ENCODE data around the gene BZW2.
A peak's percentile ranks its signal among the peaks of the same experiment; 100 is the strongest.
"Not testable (repeated sequence)": the region's sequence is repeated elsewhere in the genome, so short reads cannot be mapped to it uniquely, and the experiment has no call there.

The BZW2 gene

DNA sequence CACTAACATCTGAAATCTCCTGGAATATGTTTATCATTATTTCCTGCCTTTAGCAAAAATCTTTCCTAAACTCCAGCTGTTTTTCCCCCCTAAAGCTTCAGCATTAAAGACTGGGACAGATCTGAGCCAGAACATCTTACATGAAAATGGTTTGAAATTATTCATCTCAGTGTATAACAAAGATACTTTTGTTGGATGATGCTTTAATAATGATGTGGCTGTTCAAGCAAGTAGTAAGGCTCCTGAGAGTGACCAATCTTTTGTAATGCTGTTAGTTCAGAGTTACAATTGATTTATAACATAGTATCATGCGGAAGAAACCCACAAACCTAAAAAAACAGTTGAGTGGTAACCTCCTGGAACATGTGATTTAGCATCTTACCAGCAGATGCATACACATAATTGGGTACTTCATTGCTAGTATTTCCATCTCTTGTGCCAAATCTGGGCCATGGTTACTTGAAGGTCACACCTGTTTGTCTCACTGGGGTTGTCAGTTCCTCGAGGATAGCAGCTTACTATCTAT, 1.5 kb downstream of the BZW2 start:
- no peaks in the 10 kb centered on the region for H3K9me3 ChIP-seq (replicated peaks; ENCODE audit: low read length)
- H3K4me1 ChIP-seq (ENCODE audit: control insufficient read depth, insufficient read depth, low read length), result peaks cover 32% of the 10 kb centered on the region
- no peak overlapping the region for H3K9ac ChIP-seq (ENCODE audit: low read depth, low read length)
- peak overlapping the region; percentile 84 for H3K4me2 ChIP-seq (ENCODE audit: low read length)
- H3K36me3 ChIP-seq (ENCODE audit: insufficient read depth, low read length), result no peaks in the 10 kb centered on the region
- peak overlapping the region; percentile 97 for H3K4me3 ChIP-seq (ENCODE audit: low read length)
- H3K27me3 ChIP-seq (ENCODE audit: control insufficient read depth, insufficient read depth, low read length), result no peaks in the 10 kb centered on the region

DNA sequence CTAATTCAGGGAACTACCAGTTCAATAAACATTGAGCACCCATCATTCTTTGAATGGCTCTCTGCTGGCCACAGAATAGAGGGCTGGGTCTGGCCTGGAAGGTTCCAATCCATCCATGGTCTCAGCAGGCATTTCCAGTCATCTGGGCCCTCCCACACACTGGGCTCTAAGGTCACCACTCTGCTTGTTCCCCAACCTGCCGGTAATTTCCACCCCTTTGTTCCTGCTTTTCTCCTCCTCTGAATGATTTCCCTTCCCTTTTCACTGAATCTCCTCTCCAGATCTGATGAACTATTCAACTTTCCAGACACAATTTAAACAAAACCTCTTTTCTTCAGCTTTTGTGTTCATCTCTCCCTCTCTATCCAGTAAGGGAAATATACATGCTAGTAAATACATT, 2.6 kb downstream of the BZW2 start:
- Histone ChIP-seq H3K4me2 (ENCODE audit: low read length) (peak overlapping the region; percentile 22), H3K9me3 (replicated peaks; ENCODE audit: low read length) (no peaks in the 10 kb centered on the region), H3K4me1 (ENCODE audit: control insufficient read depth, insufficient read depth, low read length) (peaks cover 32% of the 10 kb centered on the region), H3K27me3 (ENCODE audit: control insufficient read depth, insufficient read depth, low read length) (no peaks in the 10 kb centered on the region), H3K36me3 (ENCODE audit: insufficient read depth, low read length) (no peaks in the 10 kb centered on the region), H3K4me3 (ENCODE audit: low read length) (no peak overlapping the region), H3K9ac (ENCODE audit: low read depth, low read length) (no peak overlapping the region)

- H3K9me3 ChIP-seq (replicated peaks; ENCODE audit: low read length), result no peaks in the 10 kb centered on the region
- no peak overlapping the region for H3K9ac ChIP-seq (ENCODE audit: low read depth, low read length)
- H3K4me1 ChIP-seq (ENCODE audit: control insufficient read depth, insufficient read depth, low read length), result peaks cover 28% of the 10 kb centered on the region
- no peaks in the 10 kb centered on the region for H3K27me3 ChIP-seq (ENCODE audit: control insufficient read depth, insufficient read depth, low read length)
- H3K36me3 ChIP-seq (ENCODE audit: insufficient read depth, low read length), result no peaks in the 10 kb centered on the region
- peak overlapping the region; percentile 22 for H3K4me2 ChIP-seq (ENCODE audit: low read length)
- H3K4me3 ChIP-seq (ENCODE audit: low read length), result no peak overlapping the region
These were observed 3.2 kb downstream of the BZW2 start for GRCh38 chr7:16649196-16649595.

- no peak overlapping the region for H3K4me3 ChIP-seq (ENCODE audit: low read length)
- no peaks in the 10 kb centered on the region for H3K27me3 ChIP-seq (ENCODE audit: control insufficient read depth, insufficient read depth, low read length)
- H3K9ac ChIP-seq (ENCODE audit: low read depth, low read length), result no peak overlapping the region
- no peaks in the 10 kb centered on the region for H3K9me3 ChIP-seq (replicated peaks; ENCODE audit: low read length)
- no peaks in the 10 kb centered on the region for H3K36me3 ChIP-seq (ENCODE audit: insufficient read depth, low read length)
- H3K4me2 ChIP-seq (ENCODE audit: low read length), result no peak overlapping the region
- peaks cover 26% of the 10 kb centered on the region for H3K4me1 ChIP-seq (ENCODE audit: control insufficient read depth, insufficient read depth, low read length)
These were observed 4.3 kb downstream of the BZW2 start for GRCh38 chr7:16650266-16650665.

- Histone ChIP-seq H3K4me2 (ENCODE audit: low read length) (no peak overlapping the region), H3K9me3 (replicated peaks; ENCODE audit: low read length) (no peaks in the 10 kb centered on the region), H3K27me3 (ENCODE audit: control insufficient read depth, insufficient read depth, low read length) (no peaks in the 10 kb centered on the region), H3K4me1 (ENCODE audit: control insufficient read depth, insufficient read depth, low read length) (peaks cover 26% of the 10 kb centered on the region), H3K4me3 (ENCODE audit: low read length) (no peak overlapping the region), H3K9ac (ENCODE audit: low read depth, low read length) (no peak overlapping the region), H3K36me3 (ENCODE audit: insufficient read depth, low read length) (no peaks in the 10 kb centered on the region)
These were observed 5.6 kb downstream of the BZW2 start for GRCh38 chr7:16651396-16652239.

- Histone ChIP-seq H3K4me2 (ENCODE audit: low read length) (no peak overlapping the region), H3K9me3 (replicated peaks; ENCODE audit: low read length) (no peaks in the 10 kb centered on the region), H3K4me1 (ENCODE audit: control insufficient read depth, insufficient read depth, low read length) (peaks cover 23% of the 10 kb centered on the region), H3K9ac (ENCODE audit: low read depth, low read length) (no peak overlapping the region), H3K27me3 (ENCODE audit: control insufficient read depth, insufficient read depth, low read length) (no peaks in the 10 kb centered on the region), H3K4me3 (ENCODE audit: low read length) (no peak overlapping the region), H3K36me3 (ENCODE audit: insufficient read depth, low read length) (no peaks in the 10 kb centered on the region)
These were observed 6.2 kb downstream of the BZW2 start for GRCh38 chr7:16652240-16652583.

- Histone ChIP-seq H3K27me3 (ENCODE audit: control insufficient read depth, insufficient read depth, low read length) (no peaks in the 10 kb centered on the region), H3K4me3 (ENCODE audit: low read length) (no peak overlapping the region), H3K4me1 (ENCODE audit: control insufficient read depth, insufficient read depth, low read length) (peaks cover 21% of the 10 kb centered on the region), H3K36me3 (ENCODE audit: insufficient read depth, low read length) (no peaks in the 10 kb centered on the region), H3K9ac (ENCODE audit: low read depth, low read length) (no peak overlapping the region), H3K9me3 (replicated peaks; ENCODE audit: low read length) (no peaks in the 10 kb centered on the region), H3K4me2 (ENCODE audit: low read length) (no peak overlapping the region)
These were observed 6.9 kb downstream of the BZW2 start for GRCh38 chr7:16652888-16653287.

DNA sequence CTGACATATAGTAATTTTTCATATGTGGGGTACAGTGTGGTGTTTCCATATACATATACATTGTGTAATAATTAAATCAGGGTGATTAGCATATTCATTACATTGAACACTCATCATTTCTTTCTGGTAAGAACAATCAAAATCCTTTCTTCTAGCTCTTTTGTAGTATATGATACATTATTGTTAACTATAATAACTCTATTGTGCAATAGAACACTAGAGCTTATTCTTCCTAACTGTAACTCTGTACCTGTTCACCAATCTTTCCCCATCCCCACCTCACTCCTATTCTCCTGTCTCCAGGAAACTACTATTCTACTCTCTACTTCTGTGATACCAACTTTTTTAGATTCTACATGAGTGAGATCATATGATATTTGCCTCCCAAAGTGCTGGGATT, 9.4 kb downstream of the BZW2 start:
- no peak overlapping the region for H3K4me2 ChIP-seq (ENCODE audit: low read length)
- H3K4me3 ChIP-seq (ENCODE audit: low read length), result no peak overlapping the region
- no peaks in the 10 kb centered on the region for H3K27me3 ChIP-seq (ENCODE audit: control insufficient read depth, insufficient read depth, low read length)
- no peaks in the 10 kb centered on the region for H3K36me3 ChIP-seq (ENCODE audit: insufficient read depth, low read length)
- no peaks in the 10 kb centered on the region for H3K9me3 ChIP-seq (replicated peaks; ENCODE audit: low read length)
- H3K4me1 ChIP-seq (ENCODE audit: control insufficient read depth, insufficient read depth, low read length), result peaks cover 5% of the 10 kb centered on the region
- no peak overlapping the region for H3K9ac ChIP-seq (ENCODE audit: low read depth, low read length)

- Histone ChIP-seq H3K4me2 (ENCODE audit: low read length) (no peak overlapping the region), H3K27me3 (ENCODE audit: control insufficient read depth, insufficient read depth, low read length) (no peaks in the 10 kb centered on the region), H3K9me3 (replicated peaks; ENCODE audit: low read length) (no peaks in the 10 kb centered on the region), H3K9ac (ENCODE audit: low read depth, low read length) (no peak overlapping the region), H3K4me1 (ENCODE audit: control insufficient read depth, insufficient read depth, low read length) (peaks cover 12% of the 10 kb centered on the region), H3K36me3 (ENCODE audit: insufficient read depth, low read length) (no peaks in the 10 kb centered on the region), H3K4me3 (ENCODE audit: low read length) (no peak overlapping the region)
These were observed 10.2 kb downstream of the BZW2 start for GRCh38 chr7:16656141-16656540.

DNA sequence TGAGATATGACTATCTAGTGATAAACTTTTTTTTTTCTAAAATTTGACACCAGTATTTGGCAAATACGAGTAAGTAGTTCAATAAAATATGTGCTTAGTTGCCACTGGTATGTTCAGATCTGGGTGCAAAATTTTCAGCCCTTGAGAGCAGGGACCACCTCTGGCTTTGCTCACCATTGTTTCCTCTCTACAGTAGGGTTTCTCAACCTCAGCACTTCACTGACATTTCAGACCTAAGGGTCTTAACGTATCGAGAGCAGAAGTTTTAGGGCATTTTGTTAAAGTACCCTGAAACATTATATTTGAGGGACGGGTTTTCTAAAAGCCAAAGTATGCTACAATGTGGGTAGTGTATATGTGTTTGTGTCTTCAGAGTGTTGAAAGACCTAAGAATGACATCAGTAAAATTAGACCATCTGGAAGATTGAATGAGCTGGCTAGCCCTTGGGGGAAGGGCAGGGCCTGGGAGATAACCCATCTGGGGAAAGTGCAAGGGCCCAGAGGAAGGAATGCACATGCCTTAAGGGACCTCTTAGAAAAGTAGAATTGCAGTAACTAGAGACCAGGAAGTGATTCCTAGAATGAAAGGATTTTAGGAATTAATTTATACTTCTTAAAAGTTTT, 11.8 kb downstream of the BZW2 start:
- H3K27me3 ChIP-seq (ENCODE audit: control insufficient read depth, insufficient read depth, low read length), result no peaks in the 10 kb centered on the region
- H3K9ac ChIP-seq (ENCODE audit: low read depth, low read length), result no peak overlapping the region
- no peaks in the 10 kb centered on the region for H3K36me3 ChIP-seq (ENCODE audit: insufficient read depth, low read length)
- no peak overlapping the region for H3K4me2 ChIP-seq (ENCODE audit: low read length)
- H3K4me1 ChIP-seq (ENCODE audit: control insufficient read depth, insufficient read depth, low read length), result peaks cover 14% of the 10 kb centered on the region
- H3K4me3 ChIP-seq (ENCODE audit: low read length), result no peak overlapping the region
- H3K9me3 ChIP-seq (replicated peaks; ENCODE audit: low read length), result no peaks in the 10 kb centered on the region

- not testable (repeated sequence) for H3K27me3 ChIP-seq (ENCODE audit: control insufficient read depth, insufficient read depth, low read length); H3K36me3 ChIP-seq (ENCODE audit: insufficient read depth, low read length); H3K9ac ChIP-seq (ENCODE audit: low read depth, low read length); H3K4me2 ChIP-seq (ENCODE audit: low read length); H3K9me3 ChIP-seq (replicated peaks; ENCODE audit: low read length); H3K4me3 ChIP-seq (ENCODE audit: low read length)
- peaks cover 14% of the 10 kb centered on the region for H3K4me1 ChIP-seq (ENCODE audit: control insufficient read depth, insufficient read depth, low read length)
These were observed 14.0 kb downstream of the BZW2 start for GRCh38 chr7:16659854-16660497.
